Lower leg skin (tissue), 4 donors: ENCODE data around the gene PSMA7. TPM values are rescaled to one million over a fixed set of nuclear protein-coding genes. Genes with fewer than 3 reads are reported as not detected.

ENCODE experiments used
- DNase-seq, 2 donors: peaks; one replicate each; pipeline ENCODE4 v3.0.0-alpha.2; 2019; ENCODE audit warnings: low spot score in 2 of 2
- H3K4me3 ChIP-seq: fragments of 200-600 bp; sonication (generic); 2 replicates; pipeline ENCODE4 v1.5.1; 2017; ENCODE audit warnings: mild to moderate bottlenecking, low read depth; ENCODE audit not compliant: poor library complexity, severe bottlenecking
- POLR2A ChIP-seq, 2 donors: fragments of 450-650 bp; IDR thresholded peaks; one replicate each; pipeline ENCODE4 v1.6.1; 2016 to 2017; ENCODE audit warnings: antibody characterized with exemption in 2 of 2, mild to moderate bottlenecking in 1 of 2, moderate library complexity in 1 of 2
- WGBS, 2 donors: methylation state at CpG; one replicate each; pipeline ENCODE4 v1.1.5; 2018; 5-methylcytosine and 5-hydroxymethylcytosine counted together
- intact Hi-C: fragments of 100-400 bp; cut with DNase I; formaldehyde crosslinking; loops from one replicate; pipeline ENCODE4 v1.15.0; 2023; ENCODE audit warnings: low total_unique reads
- total RNA-seq, 4 donors: library from RNA; depleted of rRNA; stranded (reverse); fragments of >200 nt; gene quantifications; one replicate each; pipeline ENCODE4 v1.1.0, GENCODE V29; 2016
- TF ChIP-seq, protein P1 (sequence below), 3 donors: fragments of 450-650 bp; IDR thresholded peaks; one replicate each; pipeline ENCODE4 v1.5.1; 2016; ENCODE audit warnings: antibody characterized with exemption in 3 of 3, mild to moderate bottlenecking in 3 of 3, moderate library complexity in 2 of 3

PSMA7 gene
- total RNA-seq, 4 donors from 2014 or later = 200 to 240 (median 225) TPM

DNA sequence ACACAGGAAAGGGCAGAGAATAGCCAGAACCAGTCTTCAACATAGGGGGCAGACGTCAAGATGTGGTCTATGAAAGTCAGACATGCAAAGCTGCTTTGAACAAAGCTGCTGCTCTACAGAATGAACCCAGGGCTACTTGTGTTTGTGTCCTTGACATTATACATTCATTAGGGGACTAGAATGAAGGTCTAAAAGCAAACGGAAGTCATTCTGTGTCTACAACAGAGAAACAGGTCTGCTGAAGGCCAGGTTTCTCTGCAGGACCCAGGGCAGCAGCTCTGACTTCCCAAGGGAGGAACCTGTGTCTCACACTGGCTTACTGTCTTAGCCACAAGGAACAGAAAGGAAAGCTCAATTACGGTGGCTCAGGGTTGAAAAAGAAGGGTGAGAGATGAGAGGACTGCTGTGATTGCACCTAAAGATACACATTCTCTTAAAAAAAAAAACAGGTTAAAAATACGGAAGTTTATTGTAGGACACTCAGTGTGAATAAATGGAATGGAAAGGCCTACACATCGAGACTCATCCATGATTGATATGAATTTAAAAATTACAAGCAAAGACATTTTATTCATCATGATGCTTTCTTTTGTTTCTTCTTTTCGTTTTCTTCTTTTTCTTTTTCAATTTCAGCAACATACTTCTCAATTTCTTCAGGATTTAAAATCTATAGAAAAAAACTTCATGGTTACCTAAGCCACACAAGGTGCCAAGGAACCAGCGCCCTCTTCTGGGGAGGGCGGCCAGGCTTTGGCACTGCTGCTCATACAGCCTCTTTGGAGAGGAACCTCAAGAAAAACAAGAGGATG is 6.7 kb downstream of the PSMA7 start:
- 51 to 56% methylated on average over 8 of the region's 8 CpGs for WGBS, 2 donors
- peak in 1 of 2 donors; percentile 94 for DNase-seq
- no peak for TF ChIP-seq POLR2A (IDR thresholded peaks at IDR 0.05)
- TF ChIP-seq, protein P1, sequence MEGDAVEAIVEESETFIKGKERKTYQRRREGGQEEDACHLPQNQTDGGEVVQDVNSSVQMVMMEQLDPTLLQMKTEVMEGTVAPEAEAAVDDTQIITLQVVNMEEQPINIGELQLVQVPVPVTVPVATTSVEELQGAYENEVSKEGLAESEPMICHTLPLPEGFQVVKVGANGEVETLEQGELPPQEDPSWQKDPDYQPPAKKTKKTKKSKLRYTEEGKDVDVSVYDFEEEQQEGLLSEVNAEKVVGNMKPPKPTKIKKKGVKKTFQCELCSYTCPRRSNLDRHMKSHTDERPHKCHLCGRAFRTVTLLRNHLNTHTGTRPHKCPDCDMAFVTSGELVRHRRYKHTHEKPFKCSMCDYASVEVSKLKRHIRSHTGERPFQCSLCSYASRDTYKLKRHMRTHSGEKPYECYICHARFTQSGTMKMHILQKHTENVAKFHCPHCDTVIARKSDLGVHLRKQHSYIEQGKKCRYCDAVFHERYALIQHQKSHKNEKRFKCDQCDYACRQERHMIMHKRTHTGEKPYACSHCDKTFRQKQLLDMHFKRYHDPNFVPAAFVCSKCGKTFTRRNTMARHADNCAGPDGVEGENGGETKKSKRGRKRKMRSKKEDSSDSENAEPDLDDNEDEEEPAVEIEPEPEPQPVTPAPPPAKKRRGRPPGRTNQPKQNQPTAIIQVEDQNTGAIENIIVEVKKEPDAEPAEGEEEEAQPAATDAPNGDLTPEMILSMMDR (IDR thresholded peaks at IDR 0.05) = no peak
- H3K4me3 ChIP-seq = no peak overlapping the region
- intact Hi-C loops = loop anchor here (5.0 kb wide), 1 partner anchor 124 kb away; no protein-coding TSS in a partner anchor

DNA sequence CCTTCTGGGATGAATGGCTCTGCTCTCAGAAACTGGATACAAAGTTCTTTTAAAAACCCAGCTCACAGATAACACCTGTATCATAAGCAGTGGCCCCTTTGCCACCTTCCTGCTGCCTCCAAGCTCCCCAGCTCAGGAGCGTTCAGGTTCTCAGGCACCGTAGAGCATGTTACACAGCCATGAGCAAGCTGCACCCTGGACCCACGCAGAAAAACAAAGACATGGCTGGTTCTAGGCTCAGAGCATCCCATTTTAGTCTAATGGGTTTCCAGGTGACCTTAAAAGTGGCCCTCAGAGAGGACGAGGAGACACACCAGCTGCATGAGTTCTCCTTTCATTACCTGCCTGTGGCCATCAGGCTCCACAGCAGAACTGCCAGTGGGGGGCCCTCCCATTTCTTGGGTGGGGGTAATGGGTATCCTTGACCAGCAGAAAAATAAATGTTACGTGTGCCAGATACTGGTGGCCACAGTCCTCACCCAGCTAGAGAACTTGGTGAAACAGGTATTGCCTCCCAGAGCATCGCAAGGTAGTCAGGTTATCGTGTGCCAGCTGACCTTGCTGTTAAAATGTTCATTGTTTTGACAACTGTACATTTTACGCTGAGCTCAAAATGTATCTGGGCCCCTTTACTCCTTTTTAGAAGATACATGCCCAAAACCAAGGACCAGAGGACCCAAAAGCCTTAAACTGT is 7.5 kb downstream of the PSMA7 start:
- intact Hi-C loops = loop anchor here (5.0 kb wide), 1 partner anchor 123 kb away; no protein-coding TSS in a partner anchor
- no peak overlapping the region for H3K4me3 ChIP-seq
- WGBS, 2 donors = 88 to 95% methylated on average over 8 of the region's 8 CpGs
- TF ChIP-seq, protein P1 (IDR thresholded peaks at IDR 0.05) = no peak
- no peak for TF ChIP-seq POLR2A (IDR thresholded peaks at IDR 0.05)
- DNase-seq = no peak

GRCh38 chr20:62134735-62135231 is 8.4 kb downstream of the PSMA7 start:
- intact Hi-C loops = loop anchor here (5.0 kb wide), 1 partner anchor 122 kb away; no protein-coding TSS in a partner anchor
- DNase-seq = no peak
- H3K4me3 ChIP-seq = no peak overlapping the region
- no peak for TF ChIP-seq POLR2A (IDR thresholded peaks at IDR 0.05)
- TF ChIP-seq, protein P1 (IDR thresholded peaks at IDR 0.05) = peak in 1 of 3 donors; percentile 51
- 60 to 64% methylated on average over 9 to 10 of the region's 11 CpGs for WGBS, 2 donors

GRCh38 chr20:62133864-62134263 is 9.3 kb downstream of the PSMA7 start:
- 72 to 75% methylated on average over 7 to 12 of the region's 12 CpGs for WGBS, 2 donors
- DNase-seq = no peak
- intact Hi-C loops = no loop called here
- H3K4me3 ChIP-seq = no peak overlapping the region
- TF ChIP-seq, protein P1 (IDR thresholded peaks at IDR 0.05) = no peak
- no peak for TF ChIP-seq POLR2A (IDR thresholded peaks at IDR 0.05)

GRCh38 chr20:62133051-62133845 is 9.9 kb downstream of the PSMA7 start:
- no peak for TF ChIP-seq POLR2A (IDR thresholded peaks at IDR 0.05)
- TF ChIP-seq, protein P1 (IDR thresholded peaks at IDR 0.05) = no peak
- H3K4me3 ChIP-seq = no peak overlapping the region
- 68 to 79% methylated on average over 26 to 29 of the region's 29 CpGs for WGBS, 2 donors
- intact Hi-C loops = no loop called here
- DNase-seq = peak in 1 of 2 donors; percentile 90
